HG03354 (cell line): Measurements from ENCODE around the gene LINS1.

Source experiments
- ATAC-seq: cut with Tn5 transposase; IDR thresholded peaks from one replicate; pipeline ENCODE4 v1.9.1; 2021; ENCODE audit warnings: mild to moderate bottlenecking; ENCODE audit not compliant: unreplicated experiment, poor library complexity, severe bottlenecking

Gene LINS1

GRCh38 chr15:100566850-100567628 lies 34.9 kb downstream of the LINS1 start:
- no peak for ATAC-seq

- ATAC-seq, result no peak
Measured at GRCh38 chr15:100565591-100565990, 36.4 kb downstream of the LINS1 start.

GRCh38 chr15:100560323-100560722 lies 41.7 kb downstream of the LINS1 start:
- no peak for ATAC-seq

GRCh38 chr15:100559330-100559729 lies 42.7 kb downstream of the LINS1 start:
- no peak for ATAC-seq

GRCh38 chr15:100558771-100559254 lies 43.2 kb downstream of the LINS1 start:
- no peak for ATAC-seq

- no peak for ATAC-seq
Measured at GRCh38 chr15:100553468-100553867, 48.5 kb downstream of the LINS1 start.

GRCh38 chr15:100547961-100548360 lies 54.0 kb downstream of the LINS1 start:
- ATAC-seq, result no peak

GRCh38 chr15:100544946-100545345 lies 57.0 kb downstream of the LINS1 start:
- ATAC-seq, result no peak

GRCh38 chr15:100544338-100544841 lies 57.6 kb downstream of the LINS1 start:
- ATAC-seq, result no peak

GRCh38 chr15:100542290-100542689 lies 59.7 kb downstream of the LINS1 start:
- ATAC-seq, result no peak

- ATAC-seq, result peak; percentile 71
Measured at GRCh38 chr15:100537331-100537730, 64.7 kb downstream of the LINS1 start.

- no peak for ATAC-seq
Measured at GRCh38 chr15:100536733-100537132, 65.3 kb downstream of the LINS1 start.

GRCh38 chr15:100533886-100534285 lies 68.1 kb downstream of the LINS1 start:
- no peak for ATAC-seq

- ATAC-seq, result no peak
Measured at GRCh38 chr15:100531823-100532327, 70.1 kb downstream of the LINS1 start.

- ATAC-seq, result no peak
Measured at GRCh38 chr15:100531204-100531603, 70.8 kb downstream of the LINS1 start.

- ATAC-seq, result no peak
Measured at GRCh38 chr15:100529556-100529955, 72.4 kb downstream of the LINS1 start.

- ATAC-seq, result no peak
Measured at GRCh38 chr15:100528833-100529428, 73.1 kb downstream of the LINS1 start, which contains the start of gene CERS3. TSS of gene CERS3 (minus strand) at chr15:100528950. CDS start at chr15:100501849, 27,101 bp downstream.

GRCh38 chr15:100526027-100526481 lies 75.9 kb downstream of the LINS1 start:
- no peak for ATAC-seq

- ATAC-seq, result no peak
Measured at GRCh38 chr15:100525436-100525835, 76.5 kb downstream of the LINS1 start.

- ATAC-seq, result no peak
Measured at GRCh38 chr15:100524326-100524725, 77.7 kb downstream of the LINS1 start.

- no peak for ATAC-seq
Measured at GRCh38 chr15:100521907-100522306, 80.1 kb downstream of the LINS1 start.
